BE2C (cell line): ENCODE data around the gene ZNF41. TPM values are rescaled to one million over a fixed set of nuclear protein-coding genes. Genes with fewer than 3 reads are reported as not detected.

Experiments
- DNase-seq: peaks from one replicate; pipeline ENCODE4 v3.0.0-alpha.2; 2020
- H3K27me3 ChIP-seq: fragments of 250-450 bp; sonication (Bioruptor Pico); 2 replicates; pipeline ENCODE4 v1.5.1; 2020; ENCODE audit warnings: mild to moderate bottlenecking
- H3K36me3 ChIP-seq: fragments of 250-450 bp; sonication (Bioruptor Pico); 2 replicates; pipeline ENCODE4 v1.5.1; 2020; ENCODE audit warnings: mild to moderate bottlenecking
- H3K4me1 ChIP-seq: fragments of 250-450 bp; sonication (Bioruptor Pico); 2 replicates; pipeline ENCODE4 v1.5.1; 2020
- H3K4me3 ChIP-seq: 2 replicates; pipeline ENCODE4 v1.5.1; 2011; ENCODE audit warnings: low read depth, low read length
- H3K9me3 ChIP-seq: fragments of 250-450 bp; sonication (Bioruptor Pico); 2 replicates; pipeline ENCODE4 v1.5.1; 2020
- CTCF ChIP-seq: IDR thresholded peaks from 2 replicates; pipeline ENCODE4 v1.5.1; 2012; ENCODE audit warnings: mild to moderate bottlenecking, low read depth, low read length
- polyA plus RNA-seq: library from polyadenylated mRNA; unstranded; fragments of >200 nt; gene quantifications from one replicate; pipeline ENCODE4 v1.2.1, GENCODE V29; 2012; ENCODE audit warnings: low read depth, missing spikeins; ENCODE audit not compliant: insufficient read length, insufficient read depth

The ZNF41 gene
- polyA plus RNA-seq = 5.9 TPM

- Histone ChIP-seq H3K27me3 (no peaks in the 10 kb centered on the region), H3K4me3 (peak within 1 kb of the TSS; percentile 75), H3K4me1 (no peaks in the 10 kb centered on the region; the same call in 1 of the 2 replicates), H3K9me3 (no peaks in the 10 kb centered on the region), H3K36me3 (no peaks in the 10 kb centered on the region)
- TF ChIP-seq CTCF = no peak
- DNase-seq = peak; percentile 72
Observed at GRCh38 chrX:47482512-47483305, at the start of gene ZNF41. Gene ZNF41, minus strand, starts transcription at chrX:47483222. Its CDS starts 15,741 bp downstream, at chrX:47467481.

GRCh38 chrX:47530049-47530448, 47.0 kb upstream of the ZNF41 start:
- H3K4me1 ChIP-seq = no peaks in the 10 kb centered on the region
- no peak for DNase-seq
- no peaks in the 10 kb centered on the region for H3K27me3 ChIP-seq
- H3K4me3 ChIP-seq = no peak overlapping the region
- H3K36me3 ChIP-seq = no peaks in the 10 kb centered on the region
- no peaks in the 10 kb centered on the region for H3K9me3 ChIP-seq
- no peak for TF ChIP-seq CTCF

GRCh38 chrX:47529548-47529947, 46.5 kb upstream of the ZNF41 start:
- no peak for DNase-seq
- no peak overlapping the region for H3K4me3 ChIP-seq
- TF ChIP-seq CTCF = no peak
- no peaks in the 10 kb centered on the region for H3K27me3 ChIP-seq
- H3K9me3 ChIP-seq = no peaks in the 10 kb centered on the region
- no peaks in the 10 kb centered on the region for H3K4me1 ChIP-seq
- H3K36me3 ChIP-seq = no peaks in the 10 kb centered on the region

GRCh38 chrX:47523713-47524166, 40.7 kb upstream of the ZNF41 start:
- no peak for TF ChIP-seq CTCF
- Histone ChIP-seq H3K36me3 (no peaks in the 10 kb centered on the region), H3K4me3 (peak overlapping the region; percentile 58), H3K27me3 (no peaks in the 10 kb centered on the region), H3K4me1 (no peaks in the 10 kb centered on the region), H3K9me3 (no peaks in the 10 kb centered on the region)
- peak; percentile 4 for DNase-seq

GRCh38 chrX:47523297-47523696, 40.3 kb upstream of the ZNF41 start:
- H3K36me3 ChIP-seq = no peaks in the 10 kb centered on the region
- H3K4me1 ChIP-seq = no peaks in the 10 kb centered on the region
- H3K9me3 ChIP-seq = no peaks in the 10 kb centered on the region
- TF ChIP-seq CTCF = peak; percentile 64
- peak overlapping the region; percentile 58 for H3K4me3 ChIP-seq
- DNase-seq = peak; percentile 86
- no peaks in the 10 kb centered on the region for H3K27me3 ChIP-seq

- DNase-seq = no peak
- H3K9me3 ChIP-seq = no peaks in the 10 kb centered on the region
- TF ChIP-seq CTCF = no peak
- H3K36me3 ChIP-seq = no peaks in the 10 kb centered on the region
- H3K27me3 ChIP-seq = no peaks in the 10 kb centered on the region
- no peaks in the 10 kb centered on the region for H3K4me1 ChIP-seq
- H3K4me3 ChIP-seq = no peak overlapping the region
Observed at GRCh38 chrX:47518144-47518543, 35.1 kb upstream of the ZNF41 start.
